ENCODE measurements around the gene BCKDK.

The BCKDK gene

GRCh38 chr16:31073970-31074813 is 34.0 kb upstream of the BCKDK start, which contains the start of the genes ZNF646 and ZNF668:
ZNF646 (plus strand) TSS chr16:31074422; CDS start chr16:31076325, 1,903 bp downstream.
ZNF668 (minus strand) TSS chr16:31074240; CDS start chr16:31064459, 9,781 bp downstream.
- H3K4me1 ChIP-seq (ENCODE audit: control insufficient read depth in 1 of 2, insufficient read depth in 2 of 2, low read length in 2 of 2) = peaks cover 15 to 36% of the 10 kb centered on the region in 2 donors
- H3K36me3 ChIP-seq (ENCODE audit: control insufficient read depth in 1 of 2, insufficient read depth in 2 of 2, low read length in 2 of 2) = peaks cover 19 to 38% of the 10 kb centered on the region in 2 donors
- H3K9me3 ChIP-seq (ENCODE audit: control insufficient read depth in 1 of 2, low read length in 2 of 2) = no peaks in the 10 kb centered on the region
- H3K4me3 ChIP-seq (ENCODE audit: low read depth in 1 of 2, low read length in 2 of 2) = peak within 1 kb of the TSS; percentile 99
- peak within 1 kb of the TSS; percentile 91 for H3K27ac ChIP-seq (ENCODE audit: low read length)
- no peaks in the 10 kb centered on the region for H3K27me3 ChIP-seq (ENCODE audit: low read depth, low read length)

DNA sequence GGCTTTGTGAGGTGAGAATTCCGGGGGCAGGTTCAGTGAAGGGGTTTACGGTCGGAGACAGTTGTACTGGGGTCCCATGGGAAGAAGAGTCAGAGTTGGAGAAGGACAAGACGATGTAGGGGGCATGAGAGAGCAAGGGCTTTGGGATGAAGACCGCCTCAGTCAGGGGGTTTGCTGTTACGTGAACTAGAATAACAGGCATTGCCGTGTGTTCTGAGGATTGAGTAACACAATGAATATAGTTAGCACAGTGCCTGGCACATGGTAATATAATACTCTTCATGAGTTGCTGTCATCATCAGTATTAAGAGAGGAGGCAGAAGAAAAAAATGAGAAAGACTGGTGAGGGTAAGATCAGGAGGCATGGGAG is 33.4 kb upstream of the BCKDK start:
- peak overlapping the region; percentile 99 for H3K4me3 ChIP-seq (ENCODE audit: low read depth in 1 of 2, low read length in 2 of 2)
- peaks cover 24 to 44% of the 10 kb centered on the region in 2 donors for H3K36me3 ChIP-seq (ENCODE audit: control insufficient read depth in 1 of 2, insufficient read depth in 2 of 2, low read length in 2 of 2)
- peak overlapping the region; percentile 91 for H3K27ac ChIP-seq (ENCODE audit: low read length)
- no peaks in the 10 kb centered on the region for H3K27me3 ChIP-seq (ENCODE audit: low read depth, low read length)
- H3K4me1 ChIP-seq (ENCODE audit: control insufficient read depth in 1 of 2, insufficient read depth in 2 of 2, low read length in 2 of 2) = peaks cover 15 to 36% of the 10 kb centered on the region in 2 donors
- no peaks in the 10 kb centered on the region for H3K9me3 ChIP-seq (ENCODE audit: control insufficient read depth in 1 of 2, low read length in 2 of 2)

GRCh38 chr16:31076319-31076718 is 31.9 kb upstream of the BCKDK start:
- Histone ChIP-seq H3K4me1 (ENCODE audit: control insufficient read depth in 1 of 2, insufficient read depth in 2 of 2, low read length in 2 of 2) (peaks cover 15 to 37% of the 10 kb centered on the region in 2 donors), H3K9me3 (ENCODE audit: control insufficient read depth in 1 of 2, low read length in 2 of 2) (no peaks in the 10 kb centered on the region), H3K36me3 (ENCODE audit: control insufficient read depth in 1 of 2, insufficient read depth in 2 of 2, low read length in 2 of 2) (peaks cover 30 to 59% of the 10 kb centered on the region in 2 donors), H3K27ac (ENCODE audit: low read length) (no peak overlapping the region), H3K4me3 (ENCODE audit: low read depth in 1 of 2, low read length in 2 of 2) (no peak overlapping the region), H3K27me3 (ENCODE audit: low read depth, low read length) (no peaks in the 10 kb centered on the region)

DNA sequence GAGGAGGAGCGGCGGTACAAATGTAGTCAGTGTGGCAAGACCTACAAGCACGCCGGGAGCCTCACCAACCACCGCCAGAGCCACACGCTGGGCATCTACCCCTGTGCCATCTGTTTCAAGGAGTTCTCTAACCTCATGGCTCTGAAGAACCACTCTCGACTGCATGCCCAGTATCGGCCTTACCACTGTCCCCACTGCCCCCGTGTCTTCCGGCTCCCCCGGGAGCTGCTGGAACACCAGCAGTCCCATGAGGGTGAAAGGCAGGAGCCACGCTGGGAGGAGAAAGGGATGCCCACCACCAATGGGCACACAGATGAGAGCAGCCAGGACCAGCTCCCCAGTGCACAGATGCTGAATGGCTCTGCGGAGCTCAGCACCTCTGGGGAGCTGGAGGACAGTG is 31.2 kb upstream of the BCKDK start:
- Histone ChIP-seq H3K4me3 (ENCODE audit: low read depth in 1 of 2, low read length in 2 of 2) (no peak overlapping the region), H3K9me3 (ENCODE audit: control insufficient read depth in 1 of 2, low read length in 2 of 2) (no peaks in the 10 kb centered on the region), H3K27me3 (ENCODE audit: low read depth, low read length) (no peaks in the 10 kb centered on the region), H3K36me3 (ENCODE audit: control insufficient read depth in 1 of 2, insufficient read depth in 2 of 2, low read length in 2 of 2) (peaks cover 30 to 65% of the 10 kb centered on the region in 2 donors), H3K27ac (ENCODE audit: low read length) (no peak overlapping the region), H3K4me1 (ENCODE audit: control insufficient read depth in 1 of 2, insufficient read depth in 2 of 2, low read length in 2 of 2) (peaks cover 11 to 36% of the 10 kb centered on the region in 2 donors)

DNA sequence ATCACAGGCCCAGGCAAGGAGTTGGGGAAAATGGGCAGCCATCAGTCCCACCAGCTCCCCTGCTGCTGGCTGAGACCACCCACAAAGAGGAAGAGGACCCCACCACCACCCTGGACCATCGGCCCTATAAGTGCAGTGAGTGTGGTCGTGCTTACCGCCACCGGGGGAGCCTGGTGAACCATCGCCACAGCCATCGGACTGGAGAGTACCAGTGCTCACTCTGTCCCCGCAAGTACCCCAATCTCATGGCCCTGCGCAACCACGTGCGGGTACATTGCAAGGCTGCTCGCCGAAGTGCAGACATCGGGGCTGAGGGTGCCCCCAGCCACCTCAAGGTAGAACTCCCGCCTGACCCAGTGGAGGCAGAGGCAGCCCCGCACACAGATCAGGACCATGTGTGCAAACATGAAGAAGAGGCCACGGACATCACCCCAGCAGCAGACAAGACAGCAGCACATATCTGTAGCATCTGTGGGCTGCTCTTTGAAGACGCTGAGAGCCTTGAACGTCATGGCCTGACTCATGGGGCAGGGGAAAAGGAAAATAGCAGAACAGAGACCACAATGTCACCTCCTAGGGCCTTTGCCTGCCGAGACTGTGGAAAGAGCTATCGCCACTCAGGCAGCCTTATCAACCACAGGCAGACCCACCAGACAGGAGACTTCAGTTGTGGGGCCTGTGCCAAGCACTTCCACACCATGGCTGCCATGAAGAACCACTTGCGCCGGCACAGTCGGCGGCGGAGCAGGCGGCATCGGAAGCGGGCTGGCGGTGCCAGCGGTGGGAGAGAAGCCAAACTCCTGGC is 30.4 kb upstream of the BCKDK start:
- Histone ChIP-seq H3K4me3 (ENCODE audit: low read depth in 1 of 2, low read length in 2 of 2) (no peak overlapping the region), H3K27ac (ENCODE audit: low read length) (no peak overlapping the region), H3K9me3 (ENCODE audit: control insufficient read depth in 1 of 2, low read length in 2 of 2) (no peaks in the 10 kb centered on the region), H3K27me3 (ENCODE audit: low read depth, low read length) (no peaks in the 10 kb centered on the region), H3K36me3 (ENCODE audit: control insufficient read depth in 1 of 2, insufficient read depth in 2 of 2, low read length in 2 of 2) (peaks cover 30 to 70% of the 10 kb centered on the region in 2 donors), H3K4me1 (ENCODE audit: control insufficient read depth in 1 of 2, insufficient read depth in 2 of 2, low read length in 2 of 2) (peaks cover 4 to 32% of the 10 kb centered on the region in 2 donors)

DNA sequence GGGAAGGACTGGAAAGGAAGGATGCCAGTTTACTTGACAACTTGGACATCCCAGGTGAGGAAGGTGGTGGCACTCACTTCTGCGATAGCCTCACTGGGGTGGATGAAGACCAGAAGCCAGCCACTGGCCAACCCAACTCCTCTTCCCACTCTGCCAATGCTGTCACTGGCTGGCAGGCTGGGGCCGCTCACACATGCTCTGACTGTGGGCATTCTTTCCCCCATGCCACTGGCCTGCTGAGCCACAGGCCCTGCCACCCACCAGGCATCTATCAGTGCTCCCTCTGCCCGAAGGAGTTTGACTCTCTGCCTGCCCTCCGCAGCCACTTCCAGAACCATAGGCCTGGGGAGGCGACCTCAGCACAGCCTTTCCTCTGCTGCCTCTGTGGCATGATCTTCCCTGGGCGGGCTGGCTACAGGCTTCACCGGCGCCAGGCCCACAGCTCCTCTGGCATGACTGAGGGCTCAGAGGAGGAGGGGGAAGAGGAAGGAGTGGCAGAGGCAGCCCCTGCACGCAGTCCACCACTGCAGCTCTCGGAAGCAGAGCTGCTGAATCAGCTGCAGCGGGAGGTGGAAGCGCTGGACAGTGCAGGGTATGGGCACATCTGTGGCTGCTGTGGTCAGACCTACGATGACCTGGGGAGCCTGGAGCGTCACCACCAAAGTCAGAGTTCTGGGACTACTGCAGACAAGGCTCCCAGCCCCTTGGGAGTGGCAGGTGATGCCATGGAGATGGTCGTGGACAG is 29.4 kb upstream of the BCKDK start:
- Histone ChIP-seq H3K9me3 (ENCODE audit: control insufficient read depth in 1 of 2, low read length in 2 of 2) (no peaks in the 10 kb centered on the region), H3K27ac (ENCODE audit: low read length) (no peak overlapping the region), H3K4me3 (ENCODE audit: low read depth in 1 of 2, low read length in 2 of 2) (no peak overlapping the region), H3K36me3 (ENCODE audit: control insufficient read depth in 1 of 2, insufficient read depth in 2 of 2, low read length in 2 of 2) (peaks cover 30 to 74% of the 10 kb centered on the region in 2 donors), H3K27me3 (ENCODE audit: low read depth, low read length) (no peaks in the 10 kb centered on the region), H3K4me1 (ENCODE audit: control insufficient read depth in 1 of 2, insufficient read depth in 2 of 2, low read length in 2 of 2) (peaks cover 4 to 30% of the 10 kb centered on the region in 2 donors)

GRCh38 chr16:31079342-31079944 is 28.7 kb upstream of the BCKDK start:
- Histone ChIP-seq H3K9me3 (ENCODE audit: control insufficient read depth in 1 of 2, low read length in 2 of 2) (no peaks in the 10 kb centered on the region), H3K36me3 (ENCODE audit: control insufficient read depth in 1 of 2, insufficient read depth in 2 of 2, low read length in 2 of 2) (peaks cover 30 to 73% of the 10 kb centered on the region in 2 donors), H3K27me3 (ENCODE audit: low read depth, low read length) (no peaks in the 10 kb centered on the region), H3K4me3 (ENCODE audit: low read depth in 1 of 2, low read length in 2 of 2) (no peak overlapping the region), H3K27ac (ENCODE audit: low read length) (no peak overlapping the region), H3K4me1 (ENCODE audit: control insufficient read depth in 1 of 2, insufficient read depth in 2 of 2, low read length in 2 of 2) (peaks cover 4 to 29% of the 10 kb centered on the region in 2 donors)

DNA sequence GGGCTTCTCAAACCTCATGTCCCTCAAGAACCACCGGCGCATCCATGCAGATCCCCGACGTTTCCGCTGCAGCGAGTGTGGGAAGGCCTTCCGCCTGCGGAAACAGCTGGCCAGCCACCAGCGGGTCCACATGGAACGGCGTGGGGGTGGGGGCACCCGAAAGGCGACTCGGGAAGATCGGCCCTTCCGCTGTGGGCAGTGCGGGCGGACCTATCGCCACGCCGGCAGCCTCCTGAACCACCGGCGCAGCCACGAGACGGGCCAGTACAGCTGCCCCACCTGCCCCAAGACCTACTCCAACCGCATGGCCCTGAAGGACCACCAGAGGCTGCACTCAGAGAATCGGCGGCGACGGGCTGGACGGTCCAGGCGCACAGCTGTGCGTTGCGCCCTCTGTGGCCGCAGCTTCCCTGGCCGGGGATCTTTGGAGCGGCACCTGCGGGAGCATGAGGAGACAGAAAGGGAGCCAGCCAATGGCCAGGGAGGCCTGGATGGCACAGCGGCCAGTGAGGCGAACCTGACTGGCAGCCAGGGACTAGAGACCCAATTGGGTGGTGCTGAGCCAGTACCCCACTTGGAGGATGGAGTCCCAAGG is 28.1 kb upstream of the BCKDK start:
- Histone ChIP-seq H3K9me3 (ENCODE audit: control insufficient read depth in 1 of 2, low read length in 2 of 2) (no peaks in the 10 kb centered on the region), H3K4me3 (ENCODE audit: low read depth in 1 of 2, low read length in 2 of 2) (no peak overlapping the region), H3K27ac (ENCODE audit: low read length) (no peak overlapping the region), H3K27me3 (ENCODE audit: low read depth, low read length) (no peaks in the 10 kb centered on the region), H3K4me1 (ENCODE audit: control insufficient read depth in 1 of 2, insufficient read depth in 2 of 2, low read length in 2 of 2) (peaks cover 4 to 22% of the 10 kb centered on the region in 2 donors), H3K36me3 (ENCODE audit: control insufficient read depth in 1 of 2, insufficient read depth in 2 of 2, low read length in 2 of 2) (peaks cover 30 to 79% of the 10 kb centered on the region in 2 donors)

DNA sequence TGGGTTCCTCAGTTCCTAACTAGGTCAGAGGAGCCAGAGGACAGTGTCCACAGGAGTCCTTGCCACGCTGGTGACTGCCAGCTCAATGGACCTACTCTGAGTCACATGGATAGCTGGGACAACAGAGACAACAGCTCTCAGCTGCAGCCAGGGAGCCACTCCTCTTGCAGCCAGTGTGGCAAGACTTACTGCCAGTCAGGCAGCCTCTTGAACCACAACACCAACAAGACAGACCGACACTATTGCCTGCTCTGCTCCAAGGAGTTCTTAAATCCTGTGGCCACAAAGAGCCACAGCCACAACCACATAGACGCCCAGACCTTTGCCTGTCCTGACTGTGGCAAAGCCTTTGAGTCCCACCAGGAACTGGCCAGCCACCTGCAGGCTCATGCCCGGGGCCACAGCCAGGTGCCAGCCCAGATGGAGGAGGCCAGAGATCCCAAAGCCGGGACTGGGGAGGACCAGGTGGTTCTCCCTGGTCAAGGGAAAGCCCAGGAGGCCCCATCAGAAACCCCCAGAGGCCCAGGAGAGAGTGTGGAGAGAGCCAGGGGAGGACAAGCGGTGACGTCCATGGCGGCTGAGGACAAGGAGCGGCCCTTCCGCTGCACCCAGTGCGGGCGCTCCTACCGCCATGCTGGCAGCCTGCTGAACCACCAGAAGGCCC is 27.3 kb upstream of the BCKDK start:
- H3K27ac ChIP-seq (ENCODE audit: low read length) = no peak overlapping the region
- peaks cover under 1 to 15% of the 10 kb centered on the region in 2 donors for H3K4me1 ChIP-seq (ENCODE audit: control insufficient read depth in 1 of 2, insufficient read depth in 2 of 2, low read length in 2 of 2)
- H3K36me3 ChIP-seq (ENCODE audit: control insufficient read depth in 1 of 2, insufficient read depth in 2 of 2, low read length in 2 of 2) = peaks cover 30 to 86% of the 10 kb centered on the region in 2 donors
- H3K4me3 ChIP-seq (ENCODE audit: low read depth in 1 of 2, low read length in 2 of 2) = no peak overlapping the region
- H3K27me3 ChIP-seq (ENCODE audit: low read depth, low read length) = no peaks in the 10 kb centered on the region
- H3K9me3 ChIP-seq (ENCODE audit: control insufficient read depth in 1 of 2, low read length in 2 of 2) = no peaks in the 10 kb centered on the region

Data from muscle layer of duodenum (tissue), 2 donors.